HG02943 (cell line): ENCODE results near the gene DPYSL4.

ENCODE experiments used
- ATAC-seq: cut with Tn5 transposase; IDR thresholded peaks from one replicate; pipeline ENCODE4 v1.9.1; 2021; ENCODE audit warnings: mild to moderate bottlenecking, low read depth, moderate library complexity; ENCODE audit not compliant: unreplicated experiment

Gene DPYSL4

GRCh38 chr10:132162590-132163277 is 24.0 kb upstream of the DPYSL4 start:
- no peak for ATAC-seq

GRCh38 chr10:132163278-132163765 is 23.4 kb upstream of the DPYSL4 start:
- ATAC-seq: no peak

- no peak for ATAC-seq
Observed at GRCh38 chr10:132163826-132164515, 22.8 kb upstream of the DPYSL4 start.

GRCh38 chr10:132164761-132165278 is 21.9 kb upstream of the DPYSL4 start:
- ATAC-seq: no peak

GRCh38 chr10:132165416-132165980 is 21.2 kb upstream of the DPYSL4 start:
- ATAC-seq: no peak

GRCh38 chr10:132166216-132166950 is 20.4 kb upstream of the DPYSL4 start:
- no peak for ATAC-seq

- ATAC-seq: no peak
Observed at GRCh38 chr10:132167041-132167674, 19.6 kb upstream of the DPYSL4 start.

- ATAC-seq: no peak
Observed at GRCh38 chr10:132167976-132168375, 18.8 kb upstream of the DPYSL4 start.

- no peak for ATAC-seq
Observed at GRCh38 chr10:132168571-132169030, 18.1 kb upstream of the DPYSL4 start.

GRCh38 chr10:132169031-132169765 is 17.6 kb upstream of the DPYSL4 start:
- ATAC-seq: no peak

- ATAC-seq: no peak
Observed at GRCh38 chr10:132169766-132170560, 16.8 kb upstream of the DPYSL4 start.

GRCh38 chr10:132170561-132171361 is 16.0 kb upstream of the DPYSL4 start:
- no peak for ATAC-seq

- ATAC-seq: no peak
Observed at GRCh38 chr10:132172091-132173066, 14.4 kb upstream of the DPYSL4 start.

- no peak for ATAC-seq
Observed at GRCh38 chr10:132173185-132173584, 13.6 kb upstream of the DPYSL4 start.

GRCh38 chr10:132174237-132174636 is 12.5 kb upstream of the DPYSL4 start:
- ATAC-seq: no peak

- ATAC-seq: no peak
Observed at GRCh38 chr10:132175408-132175807, 11.3 kb upstream of the DPYSL4 start.
